WTC11 (cell line): ENCODE data around the gene SLC13A3. TPM values are rescaled to one million over a fixed set of nuclear protein-coding genes. Genes with fewer than 3 reads are reported as not detected.

Experiments
- ATAC-seq: fragments of 200-7000 bp; cut with Tn5 transposase; 2 replicates; pipeline ENCODE4 v1.10.0; 2021; ENCODE audit warnings: mild to moderate bottlenecking, moderate library complexity
- CTCF ChIA-PET: fragments of 300-600 bp; sonication (Branson Sonifier 250); formaldehyde crosslinking; loops from one replicate; lab custom pipeline; 2021; ENCODE audit warnings: antibody characterized with exemption; lab: Charles Lee
- POLR2A ChIA-PET: fragments of 350-600 bp; sonication (Branson Sonifier 250); formaldehyde crosslinking; loops from one replicate; lab custom pipeline; 2021; ENCODE audit warnings: antibody characterized with exemption; lab: Charles Lee
- DNase-seq: peaks from one replicate; pipeline ENCODE4 v3.0.0; 2021; ENCODE audit warnings: low spot score
- H3K27ac Mint-ChIP-seq: 2 replicates; pipeline ENCODE4 v1.8.0; 2021; ENCODE audit warnings: mixed read lengths
- H3K27me3 Mint-ChIP-seq: 2 replicates; pipeline ENCODE4 v1.8.0; 2021; ENCODE audit warnings: low read depth, mild to moderate bottlenecking, moderate library complexity, mixed read lengths
- H3K36me3 Mint-ChIP-seq: 2 replicates; pipeline ENCODE4 v1.8.0; 2021; ENCODE audit warnings: mixed read lengths
- H3K4me1 Mint-ChIP-seq: 2 replicates; pipeline ENCODE4 v1.8.0; 2022; ENCODE audit warnings: mixed read lengths
- H3K4me3 Mint-ChIP-seq: 2 replicates; pipeline ENCODE4 v1.8.0; 2021; ENCODE audit warnings: mild to moderate bottlenecking, moderate library complexity, mixed read lengths
- H3K9me3 Mint-ChIP-seq: 2 replicates; pipeline ENCODE4 v1.8.0; 2021; ENCODE audit warnings: mixed read lengths
- ATF2 ChIP-seq: sonication (generic); formaldehyde crosslinking; IDR thresholded peaks from 2 replicates; pipeline ENCODE4 v1.8.1; 2022; ENCODE audit warnings: low read depth, missing genetic modification reagents, borderline replicate concordance
- CDX4 ChIP-seq: fragments of 250-450 bp; sonication (Bioruptor Pico); IDR thresholded peaks from 2 replicates; pipeline ENCODE4 v1.9.0; 2021; ENCODE audit warnings: moderate library complexity, mild to moderate bottlenecking, inconsistent platforms, borderline replicate concordance
- ERG ChIP-seq: fragments of 250-450 bp; sonication (Bioruptor Pico); IDR thresholded peaks from 2 replicates; pipeline ENCODE4 v1.8.0; 2021; ENCODE audit warnings: mild to moderate bottlenecking
- FOXK1 ChIP-seq: sonication (generic); formaldehyde crosslinking; IDR thresholded peaks from 2 replicates; pipeline ENCODE4 v1.8.0; 2022; ENCODE audit warnings: mild to moderate bottlenecking, moderate library complexity, missing genetic modification reagents
- IRF2 ChIP-seq: sonication (generic); formaldehyde crosslinking; IDR thresholded peaks from 2 replicates; pipeline ENCODE4 v1.8.0; 2022; ENCODE audit warnings: low read depth, missing genetic modification reagents, borderline replicate concordance
- SP1 ChIP-seq: sonication (generic); formaldehyde crosslinking; conservative IDR thresholded peaks from 2 replicates; pipeline ENCODE4 v1.8.1; 2022; ENCODE audit warnings: missing genetic modification reagents
- TEAD4 ChIP-seq: sonication (generic); formaldehyde crosslinking; IDR thresholded peaks from 2 replicates; pipeline ENCODE4 v1.8.0; 2022; ENCODE audit warnings: mild to moderate bottlenecking, missing genetic modification reagents
- TP53 ChIP-seq: sonication (generic); formaldehyde crosslinking; IDR thresholded peaks from 2 replicates; pipeline ENCODE4 v1.8.1; 2023; ENCODE audit warnings: mild to moderate bottlenecking, missing genetic modification reagents
- ZNF219 ChIP-seq: sonication (generic); formaldehyde crosslinking; IDR thresholded peaks from 2 replicates; pipeline ENCODE4 v1.8.0; 2023; ENCODE audit warnings: missing genetic modification reagents, mild to moderate bottlenecking, borderline replicate concordance
- ZNF263 ChIP-seq: sonication (generic); formaldehyde crosslinking; IDR thresholded peaks from 2 replicates; pipeline ENCODE4 v1.8.1; 2022; ENCODE audit warnings: low read depth, mild to moderate bottlenecking, moderate library complexity, missing genetic modification reagents
- ZNF423 ChIP-seq: fragments of 250-450 bp; sonication (Bioruptor Pico); IDR thresholded peaks from 2 replicates; pipeline ENCODE4 v2.1.2; 2022; ENCODE audit warnings: mild to moderate bottlenecking, moderate library complexity
- total RNA-seq: library from RNA; stranded (reverse); gene quantifications from 3 replicates; pipeline ENCODE4 v1.2.3, GENCODE V29; 2021
- TF ChIP-seq, protein P1 (sequence below): sonication (generic); formaldehyde crosslinking; IDR thresholded peaks from 2 replicates; pipeline ENCODE4 v1.8.0; 2022; ENCODE audit warnings: mild to moderate bottlenecking, missing genetic modification reagents
- TF ChIP-seq, protein P2 (sequence below): sonication (generic); formaldehyde crosslinking; IDR thresholded peaks from 2 replicates; pipeline ENCODE4 v1.8.0; 2022; ENCODE audit warnings: mild to moderate bottlenecking, missing genetic modification reagents

Gene SLC13A3
- total RNA-seq, 1 experiment from 2014 or later: 10.6 TPM

DNA sequence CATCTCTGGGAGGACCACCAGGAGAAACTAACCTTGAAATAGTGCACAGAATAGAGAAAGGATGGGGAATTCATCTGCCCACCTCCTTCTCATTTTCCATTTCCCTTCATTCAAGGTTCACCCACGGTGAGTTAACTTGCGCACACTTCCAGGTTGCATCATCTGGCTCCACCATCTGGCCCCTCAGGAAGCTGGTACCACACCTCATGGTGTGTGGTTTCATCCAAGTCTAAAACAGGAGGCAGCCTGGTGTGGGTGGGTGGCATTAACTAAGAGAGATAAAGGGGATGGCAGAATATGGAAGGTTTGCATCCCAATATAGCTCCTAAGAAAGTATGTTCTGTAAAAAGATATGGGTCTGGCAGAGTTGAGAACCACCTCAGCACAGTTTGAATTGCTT, 141.7 kb downstream of the SLC13A3 start:
- Mint-ChIP-seq H3K4me3 (no peak overlapping the region), H3K4me1 (peaks cover 4% of the 10 kb centered on the region), H3K27ac (no peak overlapping the region), H3K9me3 (peaks cover 38% of the 10 kb centered on the region), H3K36me3 (peaks cover 61% of the 10 kb centered on the region)
- POLR2A ChIA-PET: no interaction called here
- ATAC-seq: no peak
- TF ChIP-seq ATF2 (CRISPR knock-in tag) (no peak), IRF2 (CRISPR knock-in tag) (no peak), FOXK1 (CRISPR knock-in tag) (no peak), TP53 (CRISPR knock-in tag) (no peak), CDX4 (CRISPR knock-in tag) (no peak), ZNF263 (CRISPR knock-in tag) (no peak), SP1 (CRISPR knock-in tag) (no peak), ZNF219 (CRISPR knock-in tag) (no peak), ZNF423 (CRISPR knock-in tag) (no peak), ERG (CRISPR knock-in tag) (no peak), TEAD4 (CRISPR knock-in tag) (no peak)
- TF ChIP-seq, protein P1, sequence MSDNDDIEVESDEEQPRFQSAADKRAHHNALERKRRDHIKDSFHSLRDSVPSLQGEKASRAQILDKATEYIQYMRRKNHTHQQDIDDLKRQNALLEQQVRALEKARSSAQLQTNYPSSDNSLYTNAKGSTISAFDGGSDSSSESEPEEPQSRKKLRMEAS (CRISPR knock-in tag): no peak
- TF ChIP-seq, protein P2, sequence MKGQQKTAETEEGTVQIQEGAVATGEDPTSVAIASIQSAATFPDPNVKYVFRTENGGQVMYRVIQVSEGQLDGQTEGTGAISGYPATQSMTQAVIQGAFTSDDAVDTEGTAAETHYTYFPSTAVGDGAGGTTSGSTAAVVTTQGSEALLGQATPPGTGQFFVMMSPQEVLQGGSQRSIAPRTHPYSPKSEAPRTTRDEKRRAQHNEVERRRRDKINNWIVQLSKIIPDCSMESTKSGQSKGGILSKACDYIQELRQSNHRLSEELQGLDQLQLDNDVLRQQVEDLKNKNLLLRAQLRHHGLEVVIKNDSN: no peak
- TF ChIP-seq, all 79 proteins: peak for 0
- no peaks in the 10 kb centered on the region for H3K27me3 Mint-ChIP-seq
- CTCF ChIA-PET: no interaction called here
- no peak for DNase-seq

Other genes starting within 250 kb of the SLC13A3 start
- 28.4 to 35.5 TPM (median 32.3 TPM) in 3 replicates for gene ELMO2, start 244.8 kb downstream of the SLC13A3 start, total RNA-seq
- gene ZNF334, start 137.9 kb downstream of the SLC13A3 start, total RNA-seq: 18.7 to 20.1 TPM (median 19.2 TPM) in 3 replicates
- 0.09 to 0.16 TPM in 2 of 3 replicates, not detected in the other for gene OCSTAMP, start 100.8 kb downstream of the SLC13A3 start, total RNA-seq
- 11.9 to 13.4 TPM (median 12.4 TPM) in 3 replicates for gene TP53RK, start 38.0 kb upstream of the SLC13A3 start, total RNA-seq
- gene SLC2A10, start 58.2 kb upstream of the SLC13A3 start, total RNA-seq: 8.0 to 12.0 TPM (median 10.8 TPM) in 3 replicates
- 0.64 to 1.5 TPM (median 0.76 TPM) in 3 replicates for gene EYA2, start 243.4 kb upstream of the SLC13A3 start, total RNA-seq